HFF-Myc (cell line): Measurements from ENCODE around the gene F13B.
"Not testable (repeated sequence)": the region's sequence is repeated elsewhere in the genome, so short reads cannot be mapped to it uniquely, and the experiment has no call there.

Experiments used
- DNase-seq: peaks from one replicate; pipeline ENCODE4 v3.0.0-alpha.2; 2011; ENCODE audit warnings: low read depth; ENCODE audit errors: extremely low read depth
- H3K4me3 ChIP-seq: replicated peaks from 2 replicates; pipeline ENCODE4 v1.5.1; 2011; ENCODE audit warnings: low read depth, mild to moderate bottlenecking, control low read depth, low read length
- TF ChIP-seq, protein P1 (sequence below): IDR thresholded peaks from 2 replicates; pipeline ENCODE4 v1.5.1; 2012; ENCODE audit warnings: mild to moderate bottlenecking, low read depth, low read length, control low read depth; ENCODE audit errors: missing control alignments

Gene F13B

GRCh38 chr1:197099444-197099843, 32.4 kb upstream of the F13B start:
- H3K4me3 ChIP-seq, result no peak overlapping the region
- TF ChIP-seq, protein P1, sequence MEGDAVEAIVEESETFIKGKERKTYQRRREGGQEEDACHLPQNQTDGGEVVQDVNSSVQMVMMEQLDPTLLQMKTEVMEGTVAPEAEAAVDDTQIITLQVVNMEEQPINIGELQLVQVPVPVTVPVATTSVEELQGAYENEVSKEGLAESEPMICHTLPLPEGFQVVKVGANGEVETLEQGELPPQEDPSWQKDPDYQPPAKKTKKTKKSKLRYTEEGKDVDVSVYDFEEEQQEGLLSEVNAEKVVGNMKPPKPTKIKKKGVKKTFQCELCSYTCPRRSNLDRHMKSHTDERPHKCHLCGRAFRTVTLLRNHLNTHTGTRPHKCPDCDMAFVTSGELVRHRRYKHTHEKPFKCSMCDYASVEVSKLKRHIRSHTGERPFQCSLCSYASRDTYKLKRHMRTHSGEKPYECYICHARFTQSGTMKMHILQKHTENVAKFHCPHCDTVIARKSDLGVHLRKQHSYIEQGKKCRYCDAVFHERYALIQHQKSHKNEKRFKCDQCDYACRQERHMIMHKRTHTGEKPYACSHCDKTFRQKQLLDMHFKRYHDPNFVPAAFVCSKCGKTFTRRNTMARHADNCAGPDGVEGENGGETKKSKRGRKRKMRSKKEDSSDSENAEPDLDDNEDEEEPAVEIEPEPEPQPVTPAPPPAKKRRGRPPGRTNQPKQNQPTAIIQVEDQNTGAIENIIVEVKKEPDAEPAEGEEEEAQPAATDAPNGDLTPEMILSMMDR, result no peak
- DNase-seq, result no peak

- not testable (repeated sequence) for H3K4me3 ChIP-seq, DNase-seq
These were observed 29.9 kb upstream of the F13B start for GRCh38 chr1:197096971-197097370.

GRCh38 chr1:197096137-197096536, 29.1 kb upstream of the F13B start:
- DNase-seq, result no peak
- TF ChIP-seq, protein P1, result no peak
- H3K4me3 ChIP-seq, result no peak overlapping the region

- TF ChIP-seq, protein P1, result no peak
- DNase-seq, result no peak
- no peak overlapping the region for H3K4me3 ChIP-seq
These were observed 26.3 kb upstream of the F13B start for GRCh38 chr1:197093226-197093885.

- TF ChIP-seq, protein P1, result no peak
- H3K4me3 ChIP-seq, result no peak overlapping the region
- no peak for DNase-seq
These were observed 25.5 kb upstream of the F13B start for GRCh38 chr1:197092491-197093023.

DNA sequence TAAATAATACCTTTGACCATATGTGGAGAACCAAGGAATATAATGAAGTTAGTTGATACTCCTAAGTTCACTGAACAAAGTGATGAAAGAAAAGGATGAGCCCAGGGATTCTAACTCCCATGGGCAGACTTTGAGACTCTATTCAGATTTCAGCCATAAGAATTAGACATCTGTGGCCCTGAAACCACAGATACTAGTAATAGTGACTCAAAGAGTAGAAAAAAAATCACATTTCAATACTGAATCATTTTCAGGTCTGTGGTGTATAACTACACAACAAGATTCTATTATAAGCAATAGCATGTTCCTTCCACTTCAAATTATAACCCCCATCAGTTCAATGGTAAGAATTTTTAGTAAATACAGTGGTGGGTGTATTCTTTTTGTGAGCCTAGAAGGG, 16.4 kb upstream of the F13B start:
- TF ChIP-seq, protein P1, result no peak
- no peak for DNase-seq
- H3K4me3 ChIP-seq, result no peak overlapping the region

- no peak for DNase-seq
- no peak overlapping the region for H3K4me3 ChIP-seq
- TF ChIP-seq, protein P1, result no peak
These were observed 14.2 kb upstream of the F13B start for GRCh38 chr1:197081117-197081753.
